Epithelial cell of esophagus (primary cell): ENCODE results near the gene CTNNBIP1.

Experiments used
- DNase-seq: peaks from one replicate; pipeline ENCODE4 v3.0.0; 2010; ENCODE audit warnings: low read depth
- H3K4me3 ChIP-seq: 2 replicates; pipeline ENCODE4 v1.5.1; 2011; ENCODE audit warnings: mild to moderate bottlenecking, low read length, control low read depth
- CTCF ChIP-seq: IDR thresholded peaks from 2 replicates; pipeline ENCODE4 v1.5.1; 2011; ENCODE audit warnings: low read depth, mild to moderate bottlenecking, low read length, control low read depth, inconsistent platforms; ENCODE audit not compliant: insufficient read depth; ENCODE audit errors: missing control alignments

The CTNNBIP1 gene

GRCh38 chr1:9887070-9887469 is 23.0 kb downstream of the CTNNBIP1 start:
- no peak for DNase-seq
- no peak overlapping the region for H3K4me3 ChIP-seq
- no peak for TF ChIP-seq CTCF

- no peak overlapping the region for H3K4me3 ChIP-seq
- TF ChIP-seq CTCF: no peak
- DNase-seq: no peak
These were observed 23.9 kb downstream of the CTNNBIP1 start for GRCh38 chr1:9886092-9886742.

GRCh38 chr1:9884805-9885204 is 25.3 kb downstream of the CTNNBIP1 start:
- no peak for TF ChIP-seq CTCF
- H3K4me3 ChIP-seq: no peak overlapping the region
- no peak for DNase-seq

GRCh38 chr1:9883585-9884449 is 26.3 kb downstream of the CTNNBIP1 start:
- DNase-seq: no peak

GRCh38 chr1:9882945-9883303 is 27.1 kb downstream of the CTNNBIP1 start:
- DNase-seq: no peak
- no peak for TF ChIP-seq CTCF

More at GRCh38 chr1:9883585-9884449, 26.3 kb downstream of the CTNNBIP1 start:
- TF ChIP-seq CTCF: no peak
- no peak overlapping the region for H3K4me3 ChIP-seq

GRCh38 chr1:9882296-9882944 is 27.6 kb downstream of the CTNNBIP1 start:
- peak; percentile 73 for DNase-seq
- TF ChIP-seq CTCF: no peak
- no peak overlapping the region for H3K4me3 ChIP-seq

More at GRCh38 chr1:9882945-9883303, 27.1 kb downstream of the CTNNBIP1 start:
- H3K4me3 ChIP-seq: no peak overlapping the region
